ENCODE measurements around the gene ZNF541. TPM values are rescaled to one million over a fixed set of nuclear protein-coding genes. Genes with fewer than 3 reads are reported as not detected.

The ZNF541 gene
- total and polyA plus RNA-seq, 4 donors, result 0.12 to 0.52 (median 0.24) TPM; not detected in 1

DNA sequence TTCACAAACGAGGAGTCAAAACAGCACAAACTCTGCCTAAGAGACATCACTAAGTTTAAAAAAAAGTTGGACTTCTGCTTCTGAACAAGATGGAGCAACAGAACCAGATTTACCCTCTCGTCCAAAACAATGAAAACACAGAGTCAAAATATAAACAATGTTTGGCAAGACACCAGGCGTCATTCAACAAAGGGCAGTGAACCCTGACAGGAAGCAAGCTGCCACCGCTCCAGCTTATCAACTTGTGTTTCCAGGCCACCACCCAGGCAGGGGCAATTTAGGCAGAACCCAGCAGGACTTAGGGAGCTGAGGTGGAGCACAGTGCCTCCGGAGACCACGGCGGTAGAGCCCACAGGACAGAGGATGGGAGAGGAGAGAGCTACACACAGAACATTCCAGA, 49.5 kb downstream of the ZNF541 start:
- no peaks in the 10 kb centered on the region for H3K36me3 ChIP-seq (ENCODE audit: control insufficient read depth in 4 of 4, insufficient read depth in 4 of 4, low read length in 4 of 4)
- no peak for TF ChIP-seq CTCF (IDR thresholded peaks at IDR 0.05; ENCODE audit: control extremely low read depth, extremely low read depth)
- DNase-seq (peak; percentile 48 to 83 (median 77)), ATAC-seq (ENCODE audit: insufficient read depth, low FRiP score) (no peak)
- H3K9me3 ChIP-seq (ENCODE audit: control insufficient read depth in 4 of 4, insufficient read depth in 3 of 4, low read length in 3 of 4), result no peaks in the 10 kb centered on the region
- no peak overlapping the region for H3K4me3 ChIP-seq
- 40% methylated on average over 7 of the region's 7 CpGs for WGBS, 2 donors
- H3K9ac ChIP-seq (ENCODE audit: insufficient read depth in 1 of 2, low read length in 2 of 2), result no peak overlapping the region
- H3K4me1 ChIP-seq (ENCODE audit: control insufficient read depth in 5 of 5, insufficient read depth in 5 of 5, low read length in 5 of 5), result peaks cover 0 to 13% (median 5%) of the 10 kb centered on the region in 5 donors
- H3K27ac ChIP-seq (ENCODE audit: low read depth in 1 of 2, low read length in 1 of 2), result no peak overlapping the region
- H3K27me3 ChIP-seq (ENCODE audit: control insufficient read depth in 3 of 3, insufficient read depth in 3 of 3, low read length in 2 of 3), result peaks cover 0 to 5% (median 0%) of the 10 kb centered on the region in 3 donors

Small RNA genes within 50 kb of the gene (small RNA-seq; reads per million reads assigned to genes)
- gene RN7SL322P (ENCODE audit: low replicate concordance), result not detected

Other genes starting within 250 kb of the ZNF541 start
- 10 to 100 TPM in 1 of 2 donors, 1 to 10 TPM in 1; 2.7 to 12.6 TPM for gene C5AR2, start 241.0 kb downstream of the ZNF541 start, total RNA-seq
- 10 to 100 TPM in 1 of 2 donors, 1 to 10 TPM in 1; 1.0 to 17.4 TPM for gene C5AR2, start 241.0 kb downstream of the ZNF541 start, polyA plus RNA-seq
- gene DHX34, start 223.8 kb downstream of the ZNF541 start, total RNA-seq, result 10 to 100 TPM; 14.8 to 18.2 TPM
- gene DHX34, start 223.8 kb downstream of the ZNF541 start, polyA plus RNA-seq, result 10 to 100 TPM; 13.5 to 24.2 TPM
- gene MEIS3, start 153.6 kb downstream of the ZNF541 start, total RNA-seq, result 10 to 100 TPM in 1 of 2 donors, 1 to 10 TPM in 1; 8.6 to 10.2 TPM
- 1 to 10 TPM; 3.8 to 7.3 TPM for gene MEIS3, start 153.6 kb downstream of the ZNF541 start, polyA plus RNA-seq
- under 1 TPM; 0.15 to 0.26 TPM for gene SLC8A2, start 101.3 kb downstream of the ZNF541 start, total RNA-seq
- gene SLC8A2, start 101.3 kb downstream of the ZNF541 start, polyA plus RNA-seq, result under 1 TPM; 0.10 to 0.14 TPM
- 10 to 100 TPM in 1 of 2 donors, 1 to 10 TPM in 1; 4.6 to 13.6 TPM for gene KPTN, start 88.9 kb downstream of the ZNF541 start, total RNA-seq
- gene KPTN, start 88.9 kb downstream of the ZNF541 start, polyA plus RNA-seq, result 10 to 100 TPM; 12.1 to 15.7 TPM
- 100 to 1,000 TPM in 1 of 2 donors, 10 to 100 TPM in 1; 65.7 to 140 TPM for gene NAPA, start 58.1 kb downstream of the ZNF541 start, total RNA-seq
- 100 to 1,000 TPM; 120 to 128 TPM for gene NAPA, start 58.1 kb downstream of the ZNF541 start, polyA plus RNA-seq
- 10 to 100 TPM in 1 of 2 donors, 1 to 10 TPM in 1; 6.6 to 16.1 TPM for gene BICRA, start 36.0 kb upstream of the ZNF541 start, total RNA-seq
- gene BICRA, start 36.0 kb upstream of the ZNF541 start, polyA plus RNA-seq, result 1 to 10 TPM; 6.1 to 6.9 TPM
- gene EHD2, start 140.3 kb upstream of the ZNF541 start, total RNA-seq, result 100 to 1,000 TPM; 177 to 190 TPM
- 10 to 100 TPM; 68.0 to 76.5 TPM for gene EHD2, start 140.3 kb upstream of the ZNF541 start, polyA plus RNA-seq
- gene NOP53, start 172.4 kb upstream of the ZNF541 start, total RNA-seq, result 100 to 1,000 TPM; 146 to 188 TPM
- gene NOP53, start 172.4 kb upstream of the ZNF541 start, polyA plus RNA-seq, result 100 to 1,000 TPM; 198 to 498 TPM
- 100 to 1,000 TPM; 104 to 347 TPM for gene SELENOW, start 205.6 kb upstream of the ZNF541 start, total RNA-seq
- gene SELENOW, start 205.6 kb upstream of the ZNF541 start, polyA plus RNA-seq, result 100 to 1,000 TPM; 345 to 532 TPM
- not detected for gene TPRX1, start 231.4 kb upstream of the ZNF541 start, total RNA-seq
- gene TPRX1, start 231.4 kb upstream of the ZNF541 start, polyA plus RNA-seq, result not detected
- gene CRX, start 248.8 kb upstream of the ZNF541 start, total RNA-seq, result not detected
- under 1 TPM in 1 of 2 donors, not detected in 1; 0.02 TPM for gene CRX, start 248.8 kb upstream of the ZNF541 start, polyA plus RNA-seq